Thyroid gland (tissue), 4 donors: ENCODE measurements around the gene HSF2BP.

Experiments
- CTCF ChIP-seq, 6 experiments: fragments of 200-600 bp in 3 of 6; fragments of 450-650 bp in 3 of 6; sonication (generic) in 3 of 6; IDR thresholded peaks; one replicate each; pipeline ENCODE4 v1.5.1; 2016 to 2019; ENCODE audit warnings: antibody characterized with exemption in 6 of 6, mild to moderate bottlenecking in 2 of 6, inconsistent platforms in 1 of 6, moderate library complexity in 1 of 6
- POLR2A ChIP-seq, 2 donors: fragments of 450-650 bp; IDR thresholded peaks; one replicate each; pipeline ENCODE4 v1.6.1; 2017; ENCODE audit warnings: antibody characterized with exemption in 2 of 2, mild to moderate bottlenecking in 2 of 2, moderate library complexity in 1 of 2

- no peak for TF ChIP-seq POLR2A (IDR thresholded peaks at IDR 0.05)
- TF ChIP-seq CTCF (IDR thresholded peaks at IDR 0.05), result no peak
Observed at GRCh38 chr21:43658088-43658741, 1.1 kb downstream of the HSF2BP start.
